Gastrocnemius medialis (tissue), 4 donors: Measurements from ENCODE around the gene UBE2E1.

Experiments used
- CTCF ChIP-seq, 5 experiments: fragments of 450-650 bp in 3 of 5; fragments of 200-600 bp in 2 of 5; sonication (generic) in 2 of 5; IDR thresholded peaks in 4 of 5; conservative IDR thresholded peaks in 1 of 5; 1 replicate in 4 of 5; 2 replicates in 1 of 5; pipeline ENCODE4 v1.5.1; 2016 to 2019; ENCODE audit warnings: antibody characterized with exemption in 5 of 5, mild to moderate bottlenecking in 3 of 5, moderate library complexity in 3 of 5
- POLR2A ChIP-seq, 2 donors: fragments of 450-650 bp; IDR thresholded peaks; one replicate each; pipeline ENCODE4 v1.6.1; 2017; ENCODE audit warnings: antibody characterized with exemption in 2 of 2, mild to moderate bottlenecking in 2 of 2, moderate library complexity in 2 of 2

- TF ChIP-seq CTCF (IDR thresholded peaks at IDR 0.05 in 4 of 5, conservative IDR thresholded peaks at IDR 0.05 in 1 of 5), result no peak
- no peak for TF ChIP-seq POLR2A (IDR thresholded peaks at IDR 0.05)
These were observed 25.2 kb downstream of the UBE2E1 start for GRCh38 chr3:23830869-23831484.
